Activated CD8-positive, alpha-beta memory T cell treated with anti-CD3 and anti-CD28 coated beads, Interleukin-2, amount 10 ng/mL, durations not matched to agents 7 days and 5 days (primary cell): ENCODE results near the gene NCK1. TPM values are rescaled to one million over a fixed set of nuclear protein-coding genes. Genes with fewer than 3 reads are reported as not detected.
"Not testable (repeated sequence)": the region's sequence is repeated elsewhere in the genome, so short reads cannot be mapped to it uniquely, and the experiment has no call there.

Source experiments
- ATAC-seq: fragments of 150-1000 bp; cut with Tn5 transposase; one replicate; pipeline ENCODE4 v1.10.0; 2021; ENCODE audit warnings: moderate library complexity
- CTCF ChIA-PET: fragments of 350-600 bp; sonication (Branson Sonifier 250); formaldehyde crosslinking; loops from one replicate; lab custom pipeline; 2021; ENCODE audit warnings: antibody characterized with exemption; lab: Charles Lee
- DNase-seq: peaks from one replicate; pipeline ENCODE4 v3.0.0-alpha.2; 2020
- H3K27ac Mint-ChIP-seq: one replicate; pipeline ENCODE4 v1.8.0; 2021; ENCODE audit warnings: mild to moderate bottlenecking, mixed read lengths
- H3K27me3 Mint-ChIP-seq: one replicate; pipeline ENCODE4 v1.8.0; 2021; ENCODE audit warnings: mixed read lengths
- H3K36me3 Mint-ChIP-seq: one replicate; pipeline ENCODE4 v1.8.0; 2021; ENCODE audit warnings: mild to moderate bottlenecking, mixed read lengths
- H3K4me1 Mint-ChIP-seq: one replicate; pipeline ENCODE4 v1.8.0; 2021; ENCODE audit warnings: mixed read lengths
- H3K4me3 Mint-ChIP-seq: one replicate; pipeline ENCODE4 v1.8.0; 2021; ENCODE audit warnings: mild to moderate bottlenecking, moderate library complexity, mixed read lengths
- H3K9me3 Mint-ChIP-seq: one replicate; pipeline ENCODE4 v1.8.0; 2022; ENCODE audit warnings: low read depth, mixed read lengths
- total RNA-seq, 2 experiments: library from RNA; stranded (reverse); gene quantifications; one replicate each; pipeline ENCODE4 v1.2.3, GENCODE V29; 2021

NCK1 gene
- total RNA-seq, 2 experiments from 2014 or later: 37.1 to 37.4 TPM

GRCh38 chr3:136962927-136963326 lies 100.9 kb downstream of the NCK1 start:
- H3K27ac Mint-ChIP-seq: no peak overlapping the region

GRCh38 chr3:136969539-136969938 lies 107.5 kb downstream of the NCK1 start:
- H3K36me3 Mint-ChIP-seq: peaks cover 12% of the 10 kb centered on the region
- H3K4me1 Mint-ChIP-seq, H3K4me3 Mint-ChIP-seq, H3K27ac Mint-ChIP-seq, ATAC-seq, DNase-seq, CTCF ChIA-PET, H3K9me3 Mint-ChIP-seq, H3K27me3 Mint-ChIP-seq: not testable (repeated sequence)

More at GRCh38 chr3:136962927-136963326, 100.9 kb downstream of the NCK1 start:
- CTCF ChIA-PET: interaction anchor here (0.9 kb wide), 1 partner anchor 51 kb away, joined by 3 read pairs; no protein-coding TSS in a partner anchor
- no peak overlapping the region for H3K4me3 Mint-ChIP-seq
- ATAC-seq (no peak), DNase-seq (no peak)
- no peaks in the 10 kb centered on the region for H3K27me3 Mint-ChIP-seq
- no peaks in the 10 kb centered on the region for H3K9me3 Mint-ChIP-seq
- peaks cover 4% of the 10 kb centered on the region for H3K36me3 Mint-ChIP-seq
- H3K4me1 Mint-ChIP-seq: no peaks in the 10 kb centered on the region

GRCh38 chr3:136973352-136973751 lies 111.3 kb downstream of the NCK1 start:
- Mint-ChIP-seq H3K4me3 (no peak overlapping the region), H3K27me3 (no peaks in the 10 kb centered on the region), H3K4me1 (no peaks in the 10 kb centered on the region), H3K36me3 (peaks cover 15% of the 10 kb centered on the region), H3K9me3 (peaks cover 9% of the 10 kb centered on the region), H3K27ac (no peak overlapping the region)
- CTCF ChIA-PET: no interaction called here
- ATAC-seq: no peak
- DNase-seq: no peak

GRCh38 chr3:136974670-136975069 lies 112.7 kb downstream of the NCK1 start:
- ATAC-seq: no peak
- Mint-ChIP-seq H3K4me1 (no peaks in the 10 kb centered on the region), H3K36me3 (peaks cover 15% of the 10 kb centered on the region), H3K4me3 (no peak overlapping the region), H3K27me3 (no peaks in the 10 kb centered on the region), H3K27ac (no peak overlapping the region), H3K9me3 (peaks cover 9% of the 10 kb centered on the region)
- no peak for DNase-seq
- CTCF ChIA-PET: no interaction called here

- peaks cover 6% of the 10 kb centered on the region for H3K9me3 Mint-ChIP-seq
- no peak for ATAC-seq
- H3K27ac Mint-ChIP-seq: no peak overlapping the region
- no peak for DNase-seq
- H3K36me3 Mint-ChIP-seq: peaks cover 6% of the 10 kb centered on the region
- H3K4me1 Mint-ChIP-seq: no peaks in the 10 kb centered on the region
- no peaks in the 10 kb centered on the region for H3K27me3 Mint-ChIP-seq
- H3K4me3 Mint-ChIP-seq: no peak overlapping the region
- CTCF ChIA-PET: no interaction called here
Measured at GRCh38 chr3:136979204-136979603, 117.2 kb downstream of the NCK1 start.

- Mint-ChIP-seq H3K4me1 (no peaks in the 10 kb centered on the region), H3K9me3 (peaks cover 3% of the 10 kb centered on the region), H3K36me3 (peaks cover 3% of the 10 kb centered on the region), H3K27me3 (no peaks in the 10 kb centered on the region), H3K27ac (no peak overlapping the region), H3K4me3 (no peak overlapping the region)
- no peak for DNase-seq
- no peak for ATAC-seq
- CTCF ChIA-PET: no interaction called here
Measured at GRCh38 chr3:136979684-136980083, 117.7 kb downstream of the NCK1 start.

GRCh38 chr3:136982033-136982432 lies 120.0 kb downstream of the NCK1 start:
- Mint-ChIP-seq H3K27ac (no peak overlapping the region), H3K9me3 (no peaks in the 10 kb centered on the region), H3K4me1 (no peaks in the 10 kb centered on the region), H3K27me3 (no peaks in the 10 kb centered on the region), H3K4me3 (no peak overlapping the region), H3K36me3 (no peaks in the 10 kb centered on the region)
- ATAC-seq (no peak), DNase-seq (no peak)
- CTCF ChIA-PET: no interaction called here

- Mint-ChIP-seq H3K4me3 (no peak overlapping the region), H3K9me3 (no peaks in the 10 kb centered on the region), H3K4me1 (no peaks in the 10 kb centered on the region), H3K27me3 (no peaks in the 10 kb centered on the region), H3K36me3 (no peaks in the 10 kb centered on the region), H3K27ac (no peak overlapping the region)
- ATAC-seq: no peak
- no peak for DNase-seq
- CTCF ChIA-PET: no interaction called here
Measured at GRCh38 chr3:136982520-136983138, 120.6 kb downstream of the NCK1 start.

- no peak overlapping the region for H3K27ac Mint-ChIP-seq
- no peaks in the 10 kb centered on the region for H3K9me3 Mint-ChIP-seq
- H3K4me3 Mint-ChIP-seq: no peak overlapping the region
- H3K4me1 Mint-ChIP-seq: no peaks in the 10 kb centered on the region
- no peaks in the 10 kb centered on the region for H3K36me3 Mint-ChIP-seq
- CTCF ChIA-PET: interaction anchor here (1.2 to 1.4 kb wide), 2 partner anchors 27 to 29 kb away, joined by 3 read pairs; no protein-coding TSS in a partner anchor
- DNase-seq: no peak
- no peak for ATAC-seq
- no peaks in the 10 kb centered on the region for H3K27me3 Mint-ChIP-seq
Measured at GRCh38 chr3:136984837-136985236, 122.8 kb downstream of the NCK1 start.

GRCh38 chr3:136987398-136987980 lies 125.5 kb downstream of the NCK1 start:
- not testable (repeated sequence) for DNase-seq, ATAC-seq, H3K4me3 Mint-ChIP-seq, H3K36me3 Mint-ChIP-seq, H3K27me3 Mint-ChIP-seq, H3K27ac Mint-ChIP-seq, H3K4me1 Mint-ChIP-seq, H3K9me3 Mint-ChIP-seq
- CTCF ChIA-PET: interaction anchor here (1.4 kb wide), 1 partner anchor 26 kb away, joined by 4 read pairs; no protein-coding TSS in a partner anchor

- DNase-seq (no peak), ATAC-seq (no peak)
- Mint-ChIP-seq H3K27me3 (no peaks in the 10 kb centered on the region), H3K36me3 (no peaks in the 10 kb centered on the region), H3K4me1 (no peaks in the 10 kb centered on the region), H3K9me3 (no peaks in the 10 kb centered on the region), H3K27ac (no peak overlapping the region), H3K4me3 (no peak overlapping the region)
- CTCF ChIA-PET: interaction anchor here (1.4 kb wide), 1 partner anchor 25 kb away, joined by 4 read pairs; no protein-coding TSS in a partner anchor
Measured at GRCh38 chr3:136988651-136989050, 126.6 kb downstream of the NCK1 start.

- no peaks in the 10 kb centered on the region for H3K9me3 Mint-ChIP-seq
- H3K4me1 Mint-ChIP-seq: no peaks in the 10 kb centered on the region
- H3K27ac Mint-ChIP-seq: no peak overlapping the region
- CTCF ChIA-PET: interaction anchor here (1.1 to 1.7 kb wide), 2 partner anchors 24 to 203 kb away, joined by 3 to 4 read pairs; no protein-coding TSS in a partner anchor
- no peaks in the 10 kb centered on the region for H3K27me3 Mint-ChIP-seq
- DNase-seq (no peak), ATAC-seq (no peak)
- H3K36me3 Mint-ChIP-seq: no peaks in the 10 kb centered on the region
- no peak overlapping the region for H3K4me3 Mint-ChIP-seq
Measured at GRCh38 chr3:136989781-136990524, 127.9 kb downstream of the NCK1 start.

GRCh38 chr3:136990826-136991225 lies 128.8 kb downstream of the NCK1 start:
- no peaks in the 10 kb centered on the region for H3K4me1 Mint-ChIP-seq
- no peak overlapping the region for H3K27ac Mint-ChIP-seq
- H3K36me3 Mint-ChIP-seq: no peaks in the 10 kb centered on the region
- DNase-seq: no peak
- ATAC-seq: no peak
- no peaks in the 10 kb centered on the region for H3K27me3 Mint-ChIP-seq
- CTCF ChIA-PET: interaction anchor here (1.1 to 1.7 kb wide), 2 partner anchors 23 to 204 kb away, joined by 3 to 4 read pairs; no protein-coding TSS in a partner anchor
- H3K9me3 Mint-ChIP-seq: no peaks in the 10 kb centered on the region
- no peak overlapping the region for H3K4me3 Mint-ChIP-seq
